Neural progenitor cell (in vitro differentiated cells): ENCODE results near the gene PIGL. TPM values are rescaled to one million over a fixed set of nuclear protein-coding genes. Genes with fewer than 3 reads are reported as not detected.
"Not testable (repeated sequence)": the region's sequence is repeated elsewhere in the genome, so short reads cannot be mapped to it uniquely, and the experiment has no call there.

Source experiments
- DNase-seq: peaks from one replicate; pipeline ENCODE4 v3.0.0-alpha.2; 2016; ENCODE audit warnings: low spot score
- H2AFZ ChIP-seq: fragments of 200-600 bp; sonication (generic); replicated peaks from 2 replicates; pipeline ENCODE4 v1.6.1; 2016; ENCODE audit warnings: antibody characterized with exemption
- H3F3A ChIP-seq: fragments of 200-600 bp; sonication (generic); 2 replicates; pipeline ENCODE4 v1.6.1; 2016; ENCODE audit warnings: antibody characterized with exemption, low read depth
- H3K27ac ChIP-seq: fragments of 200-600 bp; sonication (generic); 2 replicates; pipeline ENCODE4 v1.5.1; 2016; ENCODE audit warnings: mild to moderate bottlenecking
- H3K27me3 ChIP-seq: fragments of 200-600 bp; sonication (generic); 2 replicates; pipeline ENCODE4 v1.6.1; 2016; ENCODE audit warnings: mild to moderate bottlenecking, moderate library complexity
- H3K36me3 ChIP-seq: fragments of 200-600 bp; sonication (generic); 2 replicates; pipeline ENCODE4 v1.5.1; 2016
- H3K4me1 ChIP-seq: fragments of 200-600 bp; sonication (generic); 2 replicates; pipeline ENCODE4 v1.6.1; 2016; ENCODE audit warnings: mixed run types
- H3K4me2 ChIP-seq: fragments of 200-600 bp; sonication (generic); 2 replicates; pipeline ENCODE4 v1.6.1; 2016
- H3K4me3 ChIP-seq: fragments of 200-600 bp; sonication (generic); 2 replicates; pipeline ENCODE4 v1.5.1; 2016
- H3K79me2 ChIP-seq: fragments of 200-600 bp; sonication (generic); 2 replicates; pipeline ENCODE4 v1.6.1; 2016; ENCODE audit warnings: low read depth
- H3K9ac ChIP-seq: fragments of 200-600 bp; sonication (generic); 2 replicates; pipeline ENCODE4 v1.6.1; 2016
- H3K9me3 ChIP-seq: fragments of 200-600 bp; sonication (generic); 2 replicates; pipeline ENCODE4 v1.5.1; 2016; ENCODE audit warnings: low read depth
- H4K20me1 ChIP-seq: fragments of 200-600 bp; sonication (generic); 2 replicates; pipeline ENCODE4 v1.6.1; 2016; ENCODE audit warnings: low read depth
- H3K27ac Mint-ChIP-seq: 3 replicates; pipeline ENCODE4 v1.8.0; 2021; ENCODE audit warnings: mixed read lengths
- H3K27me3 Mint-ChIP-seq: 2 replicates; pipeline ENCODE4 v1.8.0; 2022; ENCODE audit warnings: low read depth, mild to moderate bottlenecking, inconsistent platforms, moderate library complexity, mixed read lengths; ENCODE audit not compliant: insufficient read depth
- H3K36me3 Mint-ChIP-seq: 3 replicates; pipeline ENCODE4 v1.8.0; 2021; ENCODE audit warnings: mixed read lengths
- H3K4me1 Mint-ChIP-seq: 3 replicates; pipeline ENCODE4 v1.8.0; 2021; ENCODE audit warnings: mixed read lengths
- H3K4me3 Mint-ChIP-seq: 3 replicates; pipeline ENCODE4 v1.8.0; 2021; ENCODE audit warnings: mild to moderate bottlenecking, moderate library complexity, mixed read lengths
- H3K9me3 Mint-ChIP-seq: 3 replicates; pipeline ENCODE4 v1.8.0; 2020; ENCODE audit warnings: mixed read lengths
- CTCF ChIP-seq: fragments of 200-600 bp; sonication (generic); IDR thresholded peaks from 2 replicates; pipeline ENCODE4 v1.5.1; 2017; ENCODE audit warnings: antibody characterized with exemption, mild to moderate bottlenecking
- EZH2 ChIP-seq: fragments of 200-600 bp; sonication (generic); IDR thresholded peaks from 2 replicates; pipeline ENCODE4 v1.6.1; 2017; ENCODE audit warnings: antibody characterized with exemption, mild to moderate bottlenecking, moderate library complexity
- EZH2phosphoT487 ChIP-seq: fragments of 200-600 bp; sonication (generic); IDR thresholded peaks from 2 replicates; pipeline ENCODE4 v1.6.1; 2017; ENCODE audit warnings: antibody characterized with exemption
- total RNA-seq: library from RNA; depleted of rRNA; stranded (reverse); fragments of >200 nt; gene quantifications from 2 replicates; pipeline ENCODE4 v1.2.3, GENCODE V29; 2015; ENCODE audit warnings: low replicate concordance

The PIGL gene
- total RNA-seq, 1 donor from 2014 or later, result 57.0 TPM

GRCh38 chr17:16304830-16305229, 87.8 kb downstream of the PIGL start:
- H3K4me3 Mint-ChIP-seq, result no peak overlapping the region
- Histone ChIP-seq H2AFZ (no peak overlapping the region), H3K36me3 (no peaks in the 10 kb centered on the region), H3K79me2 (no peaks in the 10 kb centered on the region), H3K4me3 (no peak overlapping the region), H3K4me1 (no peaks in the 10 kb centered on the region), H3F3A (no peaks in the 10 kb centered on the region), H3K9ac (no peak overlapping the region), H3K27me3 (no peaks in the 10 kb centered on the region), H4K20me1 (no peaks in the 10 kb centered on the region), H3K27ac (no peak overlapping the region), H3K9me3 (no peaks in the 10 kb centered on the region), H3K4me2 (no peak overlapping the region)
- no peaks in the 10 kb centered on the region for H3K9me3 Mint-ChIP-seq
- H3K27me3 Mint-ChIP-seq, result no peaks in the 10 kb centered on the region
- H3K36me3 Mint-ChIP-seq, result peaks cover 3% of the 10 kb centered on the region
- TF ChIP-seq CTCF (peak; percentile 58), EZH2 (no peak)
- no peak overlapping the region for H3K27ac Mint-ChIP-seq
- no peaks in the 10 kb centered on the region for H3K4me1 Mint-ChIP-seq
- DNase-seq, result peak; percentile 52

GRCh38 chr17:16306211-16306610, 89.2 kb downstream of the PIGL start:
- Mint-ChIP-seq H3K36me3 (peaks cover 9% of the 10 kb centered on the region), H3K27ac (no peak overlapping the region), H3K4me3 (no peak overlapping the region), H3K27me3 (no peaks in the 10 kb centered on the region), H3K4me1 (peaks cover 4% of the 10 kb centered on the region), H3K9me3 (peaks cover 2% of the 10 kb centered on the region)
- no peak for DNase-seq
- TF ChIP-seq EZH2phosphoT487 (no peak), EZH2 (no peak), CTCF (no peak)
- Histone ChIP-seq H3K9me3 (no peaks in the 10 kb centered on the region), H4K20me1 (no peaks in the 10 kb centered on the region), H2AFZ (no peak overlapping the region), H3F3A (no peaks in the 10 kb centered on the region), H3K4me2 (no peak overlapping the region), H3K9ac (no peak overlapping the region), H3K36me3 (no peaks in the 10 kb centered on the region), H3K79me2 (no peaks in the 10 kb centered on the region), H3K4me3 (no peak overlapping the region), H3K27ac (no peak overlapping the region), H3K4me1 (no peaks in the 10 kb centered on the region), H3K27me3 (no peaks in the 10 kb centered on the region)

- not testable (repeated sequence) for H3K27ac ChIP-seq, H3K4me1 Mint-ChIP-seq, H3K4me1 ChIP-seq, H3K4me2 ChIP-seq, H3K9me3 ChIP-seq, H3K27me3 Mint-ChIP-seq, H3F3A ChIP-seq, H4K20me1 ChIP-seq, H3K4me3 ChIP-seq, H2AFZ ChIP-seq, H3K79me2 ChIP-seq, H3K36me3 ChIP-seq, H3K4me3 Mint-ChIP-seq, H3K27me3 ChIP-seq, H3K27ac Mint-ChIP-seq, DNase-seq, H3K9ac ChIP-seq
- Mint-ChIP-seq H3K9me3 (peaks cover 11% of the 10 kb centered on the region), H3K36me3 (peaks cover 30% of the 10 kb centered on the region)
Observed at GRCh38 chr17:16312061-16312460, 95.1 kb downstream of the PIGL start.

- no peaks in the 10 kb centered on the region for H3K36me3 ChIP-seq
- H3K4me2 ChIP-seq, result no peak overlapping the region
- peaks cover 4% of the 10 kb centered on the region for H3K4me1 Mint-ChIP-seq
- H3K4me1 ChIP-seq, result no peaks in the 10 kb centered on the region
- peaks cover 30% of the 10 kb centered on the region for H3K36me3 Mint-ChIP-seq
- DNase-seq, result no peak
- TF ChIP-seq EZH2phosphoT487 (no peak), CTCF (no peak), EZH2 (no peak)
- no peaks in the 10 kb centered on the region for H3F3A ChIP-seq
- no peaks in the 10 kb centered on the region for H4K20me1 ChIP-seq
- H3K9ac ChIP-seq, result no peak overlapping the region
- no peaks in the 10 kb centered on the region for H3K9me3 ChIP-seq
- no peak overlapping the region for H3K4me3 ChIP-seq
- H3K27ac ChIP-seq, result no peak overlapping the region
- H3K79me2 ChIP-seq, result no peaks in the 10 kb centered on the region
- H2AFZ ChIP-seq, result no peak overlapping the region
- no peaks in the 10 kb centered on the region for H3K27me3 Mint-ChIP-seq
- H3K4me3 Mint-ChIP-seq, result no peak overlapping the region
- H3K27me3 ChIP-seq, result no peaks in the 10 kb centered on the region
- no peak overlapping the region for H3K27ac Mint-ChIP-seq
- H3K9me3 Mint-ChIP-seq, result peaks cover 11% of the 10 kb centered on the region
Observed at GRCh38 chr17:16313139-16314090, 96.4 kb downstream of the PIGL start.
